Measurements from ENCODE around the gene SIN3B.

Gene SIN3B

DNA sequence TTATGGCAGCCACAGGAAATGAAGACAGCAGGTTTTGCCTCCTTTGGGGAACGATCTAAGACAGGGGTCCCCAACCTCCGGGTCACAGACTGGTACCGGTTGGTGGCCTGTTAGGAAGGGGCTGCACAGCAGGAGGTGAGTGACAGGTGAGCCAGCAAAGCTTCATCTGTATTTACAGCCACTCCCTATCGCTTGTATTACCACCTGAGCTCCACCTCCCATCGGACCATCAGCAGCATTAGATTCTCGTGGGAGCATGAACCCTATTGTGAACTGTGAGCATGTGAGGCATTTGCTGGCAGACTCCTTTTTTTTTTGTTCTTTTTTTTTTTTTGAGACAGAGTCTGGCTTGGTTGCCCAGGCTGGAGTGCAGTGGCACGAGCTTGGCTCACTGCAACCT, 81.8 kb downstream of the SIN3B start:
- DNase-seq (ENCODE audit: low read depth in 2 of 2), result no peak

DNA sequence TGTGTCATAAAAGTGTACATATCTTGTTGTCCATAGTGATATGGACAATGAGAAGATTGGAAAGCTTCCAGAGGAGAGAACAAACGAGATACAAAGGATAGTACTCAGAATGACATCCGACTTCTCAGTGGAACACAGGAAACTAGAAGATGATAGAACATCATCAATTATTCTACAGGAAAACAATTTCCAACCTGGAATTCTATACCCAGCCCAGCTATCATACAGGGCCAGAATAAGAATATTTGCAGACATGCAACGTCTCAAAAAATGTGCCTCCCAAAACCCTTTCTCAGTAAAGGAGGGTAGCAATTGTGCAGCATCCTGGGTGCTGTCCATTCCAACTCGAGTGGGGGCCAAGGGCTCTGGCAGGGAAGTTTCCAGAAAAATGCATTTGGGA, 83.6 kb downstream of the SIN3B start:
- no peak for DNase-seq (ENCODE audit: low read depth in 2 of 2)

DNA sequence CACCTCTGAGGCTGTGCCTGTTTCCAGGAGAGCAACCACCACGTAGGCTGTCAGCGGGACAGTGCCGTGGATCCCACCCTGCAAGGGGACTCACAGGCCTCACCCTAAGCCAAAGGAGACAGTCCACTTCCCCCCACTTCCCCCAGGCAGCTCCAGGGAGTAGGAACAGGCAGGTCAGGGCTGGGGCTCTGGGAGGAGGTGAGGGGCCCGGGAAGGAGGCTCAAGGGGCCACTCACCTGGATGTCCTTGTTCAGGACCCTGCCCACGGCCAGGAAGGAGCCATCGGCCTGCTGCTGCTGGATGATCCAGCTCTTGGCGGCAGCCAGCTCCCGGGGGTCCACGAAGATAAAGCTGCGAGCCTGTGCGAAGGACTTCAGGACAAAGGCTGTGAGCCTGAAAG, 85.2 kb downstream of the SIN3B start:
- no peak for DNase-seq (ENCODE audit: low read depth in 2 of 2)

DNA sequence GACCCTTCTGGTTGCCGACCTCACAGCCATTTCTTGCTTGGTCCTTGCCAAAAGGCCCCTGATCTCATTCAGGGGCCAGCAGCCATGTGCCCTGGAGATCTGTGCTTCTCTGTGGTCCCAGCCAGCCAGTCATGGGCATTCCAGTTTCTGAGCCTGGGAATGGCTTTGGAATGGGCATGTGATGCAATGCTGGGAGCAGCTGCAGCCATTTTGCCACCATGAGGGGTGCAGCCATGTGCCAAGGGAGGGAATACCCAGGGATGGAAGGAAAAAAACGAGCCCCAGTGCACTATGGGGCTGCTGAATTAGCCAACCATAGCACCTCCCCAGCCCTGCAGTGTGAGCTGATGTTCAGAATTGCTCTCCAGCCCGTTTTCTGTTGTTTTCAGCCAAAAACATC, 85.9 kb downstream of the SIN3B start:
- DNase-seq (ENCODE audit: low read depth in 2 of 2), result no peak

DNA sequence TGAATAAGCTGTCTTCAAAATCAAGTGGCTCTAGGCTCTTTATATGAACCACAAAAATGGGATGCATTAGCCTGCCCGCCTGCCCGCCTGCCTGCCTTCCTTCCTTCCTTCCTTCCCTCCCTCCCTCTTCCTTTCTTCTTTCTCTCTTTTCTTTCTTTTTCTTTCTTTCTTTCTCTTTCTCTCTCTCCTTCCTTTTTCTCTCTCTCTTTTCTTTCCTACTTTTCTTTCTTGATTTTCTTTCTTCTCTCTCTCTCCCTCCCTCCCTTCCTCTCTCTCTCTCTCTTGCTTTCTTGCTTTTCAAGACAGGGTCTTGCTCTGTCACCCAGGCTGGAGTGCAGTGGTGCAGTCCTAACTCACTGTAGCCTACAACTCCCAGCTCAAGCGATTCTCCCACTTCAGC, 86.5 kb downstream of the SIN3B start:
- DNase-seq (ENCODE audit: low read depth in 2 of 2), result no peak

DNA sequence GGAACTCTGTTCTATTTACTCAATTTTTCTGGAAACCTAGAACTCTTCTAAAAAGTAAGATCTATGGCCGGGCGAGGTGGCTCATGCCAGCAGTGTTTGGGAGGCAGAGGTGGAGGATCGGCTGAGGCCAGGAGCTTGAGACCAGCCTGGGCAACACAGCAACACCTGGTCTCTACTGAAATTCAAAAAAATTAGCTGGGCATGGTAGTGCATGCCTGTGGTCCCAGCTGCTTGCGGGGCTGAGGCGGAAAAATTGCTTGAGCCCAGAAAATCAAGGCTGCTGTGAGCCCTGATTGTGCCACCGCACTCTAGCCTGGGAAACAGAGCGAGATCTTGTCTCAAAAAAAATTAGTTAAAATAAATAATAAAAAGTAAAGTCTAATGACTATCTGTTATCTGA, 88.2 kb downstream of the SIN3B start:
- DNase-seq (ENCODE audit: low read depth in 2 of 2), result no peak

DNA sequence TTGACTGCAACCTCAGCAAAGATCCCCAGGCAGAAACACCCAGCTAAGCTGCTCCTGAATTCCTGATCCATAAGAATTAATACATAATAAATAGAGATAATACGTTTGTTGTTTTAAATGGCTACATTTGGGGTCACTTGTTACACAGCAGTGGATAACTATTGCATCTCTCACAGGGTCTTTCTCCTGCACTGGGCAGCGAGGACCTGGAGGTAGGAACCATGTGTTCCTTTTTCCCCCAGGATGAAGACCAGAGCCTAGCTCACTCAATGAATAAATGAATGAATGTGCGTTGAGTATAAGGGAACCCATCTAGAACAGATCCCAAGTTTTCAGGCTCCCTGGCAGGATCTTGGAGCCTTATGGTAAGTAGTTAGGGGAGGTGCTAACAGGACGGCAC, 90.3 kb downstream of the SIN3B start:
- DNase-seq (ENCODE audit: low read depth in 2 of 2), result no peak

DNA sequence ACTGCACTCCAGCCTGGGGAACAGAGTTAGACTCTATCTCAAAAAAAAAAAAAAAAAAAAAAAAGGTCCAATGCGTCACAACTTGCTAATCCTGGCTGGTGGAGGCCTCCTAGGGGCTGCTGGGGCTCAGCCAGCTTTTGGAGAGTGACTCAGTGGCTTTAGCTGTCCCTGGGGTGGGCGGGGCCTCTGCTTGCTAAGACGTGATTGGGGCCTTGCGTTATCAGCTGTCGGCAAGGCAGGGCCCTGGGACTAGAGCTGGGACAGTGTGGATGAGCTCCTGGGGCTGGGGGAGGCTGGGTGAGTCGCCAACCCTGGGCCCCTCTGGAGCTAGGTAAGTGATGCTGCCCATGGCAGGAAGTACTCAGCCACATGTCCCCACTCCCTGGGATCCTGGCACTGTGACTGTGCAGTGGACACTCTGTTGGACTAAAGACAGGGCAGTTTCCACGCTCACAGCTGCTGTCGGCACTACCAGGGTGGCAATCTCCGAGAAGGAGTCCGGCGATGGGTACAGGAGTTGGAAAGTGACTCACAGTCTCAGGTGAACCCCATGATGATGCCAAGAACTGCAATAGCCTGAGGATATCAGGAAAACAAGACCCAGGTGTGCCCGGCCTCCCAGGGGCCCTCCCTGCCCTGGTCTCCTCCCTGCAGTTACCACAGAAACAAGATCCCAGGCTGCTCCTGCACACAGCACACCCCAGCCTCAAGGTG, 91.8 kb downstream of the SIN3B start:
- DNase-seq (ENCODE audit: low read depth in 2 of 2), result no peak

DNA sequence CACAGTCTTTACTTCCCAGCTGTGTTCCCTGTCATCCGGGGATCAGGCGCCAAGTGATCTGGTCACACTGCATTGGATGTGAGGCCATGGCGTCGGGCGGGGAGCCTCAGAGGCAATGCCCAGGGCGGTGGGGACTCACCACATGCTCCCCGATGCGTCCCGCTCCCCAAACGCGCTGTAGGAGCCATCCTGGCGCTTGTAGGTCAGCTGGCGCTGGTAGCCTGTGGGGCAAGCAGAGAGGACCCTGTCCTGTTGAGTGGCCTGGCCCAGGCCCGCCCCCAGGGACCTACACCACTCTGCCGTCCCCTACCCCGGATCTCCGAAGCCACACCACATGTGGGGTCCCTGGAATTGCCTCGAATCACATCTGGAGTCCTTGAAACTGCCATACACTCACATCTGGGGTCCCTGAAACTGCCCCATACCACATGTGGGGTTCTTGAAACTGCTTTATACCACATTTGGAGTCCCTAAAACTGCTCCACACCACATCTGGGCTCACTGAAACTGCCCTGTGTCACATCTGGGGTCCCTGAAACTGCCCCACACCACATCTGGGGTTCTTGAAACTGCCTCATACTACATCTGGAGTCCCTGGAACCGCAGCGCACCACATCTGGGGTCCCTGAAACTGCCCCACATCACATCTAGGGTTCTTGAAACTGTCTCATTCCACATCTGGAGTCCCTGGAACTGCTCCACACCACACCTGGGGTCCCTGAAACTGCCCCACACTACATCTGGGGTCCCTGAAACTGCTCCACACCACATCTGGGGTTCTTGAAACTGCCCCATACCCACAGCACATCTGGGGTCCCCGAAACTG, 92.8 kb downstream of the SIN3B start:
- no peak for DNase-seq (ENCODE audit: low read depth in 2 of 2)

DNA sequence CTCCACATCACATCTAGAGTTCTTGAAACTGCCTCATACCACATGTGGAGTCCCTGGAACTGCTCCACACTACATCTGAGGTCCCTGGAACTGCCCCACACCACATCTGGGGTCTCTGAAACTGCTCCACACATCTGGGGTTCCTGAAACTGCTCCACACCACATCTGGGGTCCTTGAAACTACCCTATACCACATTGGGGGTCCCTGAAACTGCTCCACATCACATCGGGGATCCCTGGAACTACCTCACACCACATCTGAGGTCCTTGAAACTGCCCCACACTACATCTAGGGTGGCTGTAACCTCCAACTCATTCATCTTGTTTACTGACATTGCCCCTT, 93.4 kb downstream of the SIN3B start:
- no peak for DNase-seq (ENCODE audit: low read depth in 2 of 2)

DNA sequence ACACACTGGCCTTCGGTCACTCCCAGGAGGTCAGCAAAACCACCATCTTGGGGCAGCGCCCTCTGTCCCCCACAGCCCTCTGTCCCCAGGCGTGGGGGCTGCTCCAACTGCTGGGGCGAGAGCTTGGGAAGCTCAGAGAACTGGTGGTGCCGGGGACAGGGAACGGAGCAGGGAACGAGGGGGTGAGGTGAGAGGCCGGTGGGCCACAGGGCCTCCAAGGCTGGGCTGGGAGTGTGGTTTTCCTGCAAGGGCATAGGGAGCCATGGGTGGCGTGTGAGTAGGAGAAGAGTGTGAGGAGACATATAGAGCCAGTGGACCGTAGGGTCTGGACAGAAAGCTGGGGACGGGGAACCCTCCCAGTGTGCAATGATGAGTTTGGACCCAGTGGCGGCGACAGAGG, 93.8 kb downstream of the SIN3B start:
- DNase-seq (ENCODE audit: low read depth in 2 of 2), result no peak

DNA sequence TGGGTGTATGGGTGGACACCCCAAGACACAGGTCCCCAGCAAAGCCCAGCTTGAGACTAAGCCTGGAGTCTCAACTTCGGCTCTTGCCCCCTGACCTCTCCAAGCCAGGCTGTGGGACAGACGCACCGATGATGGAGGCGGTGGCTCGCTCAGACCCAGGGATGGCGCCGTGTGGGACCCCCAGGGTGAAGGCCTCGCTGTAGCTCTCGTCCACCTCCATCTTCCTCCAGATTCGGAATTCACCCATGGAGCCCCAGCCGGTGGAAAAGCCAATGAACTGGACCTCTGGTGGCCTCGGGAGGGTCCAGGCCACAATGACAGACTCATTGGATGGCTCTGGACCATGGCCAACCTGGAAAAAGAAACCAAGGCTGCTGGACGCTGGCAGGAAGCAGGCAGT, 98.7 kb downstream of the SIN3B start:
- DNase-seq (ENCODE audit: low read depth in 2 of 2), result no peak

DNA sequence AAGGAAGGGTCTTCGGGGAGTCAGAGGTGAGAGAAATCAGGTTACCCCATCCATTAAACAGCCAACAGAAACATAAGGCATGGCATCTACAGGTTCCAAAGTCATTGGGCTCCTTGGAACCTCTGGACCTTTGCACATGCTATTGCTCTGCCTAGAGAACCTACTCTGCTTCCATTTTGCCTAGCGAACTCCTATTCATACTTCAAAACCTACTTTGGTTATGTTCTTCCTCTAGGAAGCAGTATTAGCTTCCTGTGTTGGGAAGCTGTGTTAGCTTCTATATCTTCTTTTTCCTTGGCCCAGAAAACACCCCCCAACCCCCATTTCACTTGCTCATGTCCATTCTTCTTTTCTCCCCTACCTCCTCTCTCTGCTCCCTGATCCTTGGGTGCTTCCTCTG, 99.2 kb downstream of the SIN3B start:
- no peak for DNase-seq (ENCODE audit: low read depth in 2 of 2)

DNA sequence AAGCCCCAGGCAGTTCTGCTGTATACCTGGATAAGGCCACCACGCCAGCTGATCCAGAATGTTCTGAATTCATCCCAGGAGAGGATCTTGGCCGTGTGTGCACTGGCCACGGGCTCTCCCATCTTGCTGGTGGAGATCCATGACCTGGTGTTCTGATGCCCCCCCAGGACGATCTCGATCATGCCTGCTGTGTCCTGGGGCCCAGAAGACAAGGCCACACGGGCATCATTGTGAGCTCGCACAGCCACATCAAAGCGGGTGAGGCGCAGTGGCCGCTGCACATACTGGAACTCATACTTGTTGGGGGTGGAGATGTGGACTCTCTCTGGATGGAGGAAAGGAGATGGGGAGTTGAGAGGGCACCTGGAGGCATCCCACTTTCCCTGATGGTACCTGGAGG, 99.7 kb downstream of the SIN3B start:
- DNase-seq (ENCODE audit: low read depth in 2 of 2), result no peak

Measured in stimulated activated CD8-positive, alpha-beta memory T cell treated with anti-CD3 and anti-CD28 coated beads, Interleukin-15, amount 100 ng/mL, for 4 hours (primary cell).